Activated T-cell treated with anti-CD3 and anti-CD28 coated beads, Interleukin-2, amount 50 U/mL, for 48 hours (primary cell): ENCODE data around the gene DYNLT2B.
"Not testable (repeated sequence)": the region's sequence is repeated elsewhere in the genome, so short reads cannot be mapped to it uniquely, and the experiment has no call there.

Experiments used
- DNase-seq, 2 experiments: peaks; one replicate each; pipeline ENCODE4 v3.0.0-alpha.2; 2020

The DYNLT2B gene

GRCh38 chr3:196323016-196323415 is 5.0 kb upstream of the DYNLT2B start:
- no peak for DNase-seq

- DNase-seq = no peak
Observed at GRCh38 chr3:196321162-196321561, 3.1 kb upstream of the DYNLT2B start.

DNA sequence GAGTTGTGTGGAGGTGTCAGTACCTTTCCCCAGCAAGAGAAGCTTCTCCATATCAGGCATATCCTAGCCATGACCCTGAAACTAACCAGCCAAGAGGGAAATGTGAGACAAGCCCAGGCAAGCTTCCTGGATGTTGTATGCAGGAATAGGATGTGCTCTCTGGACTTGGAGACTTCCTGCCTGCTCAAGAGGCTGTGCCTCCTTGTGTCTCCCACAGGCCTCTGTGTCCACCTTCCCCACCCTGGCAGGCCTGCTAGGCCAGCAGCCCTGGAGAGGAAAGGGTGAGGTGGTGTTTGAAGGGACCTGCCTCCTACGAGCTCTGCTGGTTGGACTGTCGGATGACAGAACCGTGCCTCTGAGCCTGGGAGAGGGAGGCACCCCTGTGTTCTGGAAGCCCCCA is 2.1 kb upstream of the DYNLT2B start:
- DNase-seq = no peak

- DNase-seq = not testable (repeated sequence)
Observed at GRCh38 chr3:196316799-196317686, 997 bp downstream of the DYNLT2B start.

DNA sequence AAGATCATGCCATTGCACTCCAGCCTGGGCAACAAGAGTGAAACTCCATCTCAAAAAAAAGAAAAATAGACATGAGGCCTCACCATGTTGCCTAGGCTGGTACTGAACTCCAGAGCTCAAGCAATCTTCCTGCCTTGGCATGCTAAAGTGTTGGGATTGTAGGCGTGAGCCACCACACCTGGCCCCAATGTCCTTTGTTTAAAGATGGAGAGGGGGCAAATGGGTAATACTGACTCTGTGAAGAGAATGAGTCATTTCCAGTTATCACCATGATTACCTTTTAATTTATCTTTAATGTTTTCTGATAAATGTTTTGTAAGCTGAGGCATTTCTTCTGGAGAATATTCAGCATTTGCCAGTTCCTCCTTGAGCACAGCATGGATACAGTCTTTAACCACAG is 2.2 kb downstream of the DYNLT2B start:
- no peak for DNase-seq

- DNase-seq = no peak
Observed at GRCh38 chr3:196314597-196314996, 3.4 kb downstream of the DYNLT2B start.

DNA sequence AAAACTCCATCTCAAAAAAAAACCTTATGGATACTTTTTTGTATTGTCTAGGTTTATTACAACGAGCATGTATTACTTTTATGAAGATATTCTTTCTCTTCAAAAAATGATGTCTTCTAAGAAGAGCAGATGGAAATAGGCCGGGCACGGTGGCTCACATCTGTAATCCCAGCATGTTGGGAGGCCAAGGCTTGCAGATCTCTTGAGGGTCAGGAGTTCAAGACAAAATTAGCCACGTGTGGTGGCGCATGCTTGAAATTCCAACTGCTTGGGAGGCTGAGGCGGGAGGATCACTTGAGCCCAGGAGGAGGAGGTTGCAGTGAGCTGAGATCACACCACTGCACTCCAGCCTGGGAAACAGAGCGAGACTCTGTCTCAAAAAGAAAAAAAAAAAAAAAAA is 4.0 kb downstream of the DYNLT2B start:
- DNase-seq = not testable (repeated sequence)

GRCh38 chr3:196302960-196303359 is 15.1 kb downstream of the DYNLT2B start:
- not testable (repeated sequence) for DNase-seq

DNA sequence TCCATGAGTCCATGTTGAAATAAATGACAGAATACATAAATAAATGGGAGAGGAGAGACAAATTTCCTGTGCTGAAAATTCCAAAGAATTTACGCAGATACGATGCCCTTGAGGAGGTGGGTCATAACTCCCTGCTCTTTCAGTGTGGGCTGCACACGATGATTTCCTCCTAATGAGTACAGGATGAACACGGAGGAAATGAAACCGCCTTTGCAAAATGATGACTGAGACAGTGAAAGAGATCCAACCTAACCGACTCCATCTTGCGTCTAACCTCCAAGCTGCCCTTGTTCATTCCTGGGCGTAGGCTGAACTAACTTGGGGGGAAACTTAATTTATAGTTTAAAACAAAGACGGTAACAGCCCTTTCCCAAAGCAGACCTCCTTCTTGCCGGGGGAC is 15.5 kb downstream of the DYNLT2B start:
- not testable (repeated sequence) for DNase-seq

- no peak for DNase-seq
Observed at GRCh38 chr3:196298521-196298920, 19.5 kb downstream of the DYNLT2B start.

GRCh38 chr3:196292286-196292923 is 25.6 kb downstream of the DYNLT2B start:
- DNase-seq = no peak

DNA sequence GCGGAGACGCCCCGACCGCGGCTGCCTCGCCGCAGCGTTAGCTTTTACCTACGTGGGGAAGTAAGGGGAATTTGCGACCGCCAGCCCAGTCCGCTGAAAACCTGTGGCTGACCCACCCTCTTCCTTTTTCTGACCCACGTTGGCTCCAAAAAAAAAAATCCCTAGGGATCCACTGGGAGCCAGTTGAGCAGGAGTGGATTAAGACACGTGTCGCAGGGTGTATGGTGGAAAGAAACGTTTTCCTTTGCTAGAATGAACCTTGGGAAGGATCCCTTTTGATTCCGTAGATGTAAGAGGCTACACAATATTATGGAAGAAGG is 29.9 kb downstream of the DYNLT2B start:
- no peak for DNase-seq

- DNase-seq = peak; percentile 86 to 87
Observed at GRCh38 chr3:196287440-196288140, 30.4 kb downstream of the DYNLT2B start, which contains the start of gene PCYT1A. PCYT1A (minus strand) TSS chr3:196287726; CDS start chr3:196270531, 17,195 bp downstream.

- no peak for DNase-seq
Observed at GRCh38 chr3:196287090-196287439, 31.0 kb downstream of the DYNLT2B start.

DNA sequence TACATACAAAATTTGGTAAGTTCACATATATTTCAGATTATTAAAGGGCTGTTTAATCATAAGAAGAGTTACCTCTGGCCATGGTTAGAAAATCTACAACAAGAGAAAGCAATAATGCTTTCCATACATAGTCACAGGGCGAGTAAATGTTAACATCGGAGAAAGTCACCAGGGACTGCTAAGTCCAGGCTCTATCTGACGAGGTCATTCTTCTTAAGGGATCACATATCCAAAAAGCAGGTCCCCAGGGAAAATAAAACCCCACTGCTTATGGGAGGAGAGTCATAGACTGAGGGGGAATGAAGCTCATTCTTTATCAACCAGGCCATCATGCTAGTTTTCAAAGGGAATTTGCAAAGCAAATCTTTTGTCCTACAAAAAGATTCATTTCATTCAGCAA is 33.6 kb downstream of the DYNLT2B start:
- no peak for DNase-seq

GRCh38 chr3:196281962-196282361 is 36.1 kb downstream of the DYNLT2B start:
- no peak for DNase-seq

DNA sequence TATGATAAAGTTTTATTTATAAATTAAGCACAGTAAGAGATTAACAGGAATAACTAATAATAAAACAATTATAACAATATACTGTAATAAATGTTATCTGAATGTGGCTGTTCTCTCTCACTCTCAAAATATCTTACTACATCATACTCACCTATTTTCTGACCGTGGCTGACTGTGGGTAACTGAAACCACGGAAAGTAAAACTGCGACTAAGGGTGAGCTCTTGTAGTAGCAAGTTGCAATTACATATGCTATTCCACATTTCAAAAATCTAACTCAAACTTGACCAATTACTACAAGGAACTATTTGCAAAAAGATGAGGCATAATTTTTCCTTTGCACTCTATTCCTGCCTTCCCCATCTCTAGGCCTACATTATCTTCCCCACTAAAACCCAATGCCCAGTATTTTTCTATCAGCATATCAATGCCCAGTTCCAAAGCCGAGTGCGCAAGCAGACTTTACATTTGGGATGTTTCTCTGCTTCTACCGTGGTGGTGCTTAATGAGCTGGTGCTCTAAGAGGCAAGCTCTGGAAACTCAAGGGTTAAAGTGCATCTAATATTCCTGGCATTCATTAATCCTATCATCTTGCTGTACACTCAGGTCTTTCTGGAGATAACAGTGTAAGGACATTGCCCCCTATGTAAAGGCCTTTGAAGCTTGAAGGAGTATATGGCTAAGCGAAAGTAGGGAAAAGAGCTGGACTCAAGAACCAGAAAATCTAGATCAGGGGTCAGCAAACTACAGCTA is 37.2 kb downstream of the DYNLT2B start:
- DNase-seq = no peak

- no peak for DNase-seq
Observed at GRCh38 chr3:196275126-196275525, 42.9 kb downstream of the DYNLT2B start.

- DNase-seq = peak; percentile 69 to 71
Observed at GRCh38 chr3:196274585-196274984, 43.5 kb downstream of the DYNLT2B start.

GRCh38 chr3:196273655-196274054 is 44.4 kb downstream of the DYNLT2B start:
- DNase-seq = no peak

GRCh38 chr3:196272826-196273225 is 45.2 kb downstream of the DYNLT2B start:
- no peak for DNase-seq

GRCh38 chr3:196270499-196270898 is 47.5 kb downstream of the DYNLT2B start:
- DNase-seq = peak in 1 of 2 experiments; percentile 12
